H9 (cell line): ENCODE data around the gene NCOR1. TPM values are rescaled to one million over a fixed set of nuclear protein-coding genes. Genes with fewer than 3 reads are reported as not detected.

Experiments used
- DNase-seq: peaks from one replicate; pipeline ENCODE4 v3.0.0-alpha.2; 2017
- H2AFZ ChIP-seq: one replicate; pipeline ENCODE4 v1.6.1; 2013; ENCODE audit warnings: mild to moderate bottlenecking, low read length, control low read depth, moderate library complexity
- H2AK5ac ChIP-seq: 2 replicates; pipeline ENCODE4 v1.6.1; 2013; ENCODE audit warnings: low read length, control low read depth, mixed read lengths; ENCODE audit not compliant: insufficient read length
- H2BK120ac ChIP-seq: one replicate; pipeline ENCODE4 v1.6.1; 2013; ENCODE audit warnings: low read depth, mild to moderate bottlenecking, low read length, control low read depth, inconsistent platforms; ENCODE audit not compliant: poor library complexity, severe bottlenecking
- H2BK12ac ChIP-seq: 2 replicates; pipeline ENCODE4 v1.6.1; 2013; ENCODE audit warnings: low read length, control low read depth, mixed read lengths, low read depth; ENCODE audit not compliant: insufficient read length
- H2BK15ac ChIP-seq: 2 replicates; pipeline ENCODE4 v1.6.1; 2013; ENCODE audit warnings: low read depth, low read length, control low read depth
- H2BK20ac ChIP-seq: one replicate; pipeline ENCODE4 v1.6.1; 2013; ENCODE audit warnings: low read depth, mild to moderate bottlenecking, low read length, control low read depth, inconsistent platforms; ENCODE audit not compliant: poor library complexity, severe bottlenecking
- H2BK5ac ChIP-seq: 2 replicates; pipeline ENCODE4 v1.6.1; 2013; ENCODE audit warnings: low read length, control low read depth, mixed read lengths; ENCODE audit not compliant: insufficient read length
- H3K14ac ChIP-seq: 2 replicates; pipeline ENCODE4 v1.6.1; 2013; ENCODE audit warnings: low read length, control low read depth; ENCODE audit not compliant: insufficient read depth
- H3K18ac ChIP-seq: 2 replicates; pipeline ENCODE4 v1.6.1; 2013; ENCODE audit warnings: low read depth, mild to moderate bottlenecking, mixed read lengths, low read length, control low read depth; ENCODE audit not compliant: insufficient read length
- H3K23ac ChIP-seq: 2 replicates; pipeline ENCODE4 v1.6.1; 2013; ENCODE audit warnings: low read length, control low read depth, mixed read lengths, low read depth; ENCODE audit not compliant: insufficient read length
- H3K23me2 ChIP-seq: 2 replicates; pipeline ENCODE4 v1.6.1; 2013; ENCODE audit warnings: low read depth, mild to moderate bottlenecking, mixed read lengths, low read length, control low read depth; ENCODE audit not compliant: insufficient read length, poor library complexity, severe bottlenecking
- H3K27ac ChIP-seq: 2 replicates; pipeline ENCODE4 v1.5.1; 2013; ENCODE audit warnings: low read length, control low read depth, mixed read lengths, low read depth; ENCODE audit not compliant: insufficient read length
- H3K27me3 ChIP-seq: 2 replicates; pipeline ENCODE4 v1.6.1; 2013; ENCODE audit warnings: low read length, control low read depth, inconsistent platforms; ENCODE audit not compliant: insufficient read depth
- H3K4ac ChIP-seq: 2 replicates; pipeline ENCODE4 v1.6.1; 2013; ENCODE audit warnings: low read depth, mild to moderate bottlenecking, control low read depth, inconsistent platforms, low read length, moderate library complexity
- H3K4me1 ChIP-seq: 2 replicates; pipeline ENCODE4 v1.6.1; 2013; ENCODE audit warnings: low read length, control low read depth, inconsistent platforms; ENCODE audit not compliant: insufficient read depth
- H3K4me2 ChIP-seq: 2 replicates; pipeline ENCODE4 v1.6.1; 2013; ENCODE audit warnings: low read length, control low read depth, mixed read lengths; ENCODE audit not compliant: insufficient read length, insufficient read depth
- H3K56ac ChIP-seq: 2 replicates; pipeline ENCODE4 v1.6.1; 2013; ENCODE audit warnings: low read depth, mild to moderate bottlenecking, mixed read lengths, low read length, control low read depth; ENCODE audit not compliant: insufficient read length
- H3K79me1 ChIP-seq: 2 replicates; pipeline ENCODE4 v1.6.1; 2013; ENCODE audit warnings: low read depth, mild to moderate bottlenecking, moderate library complexity, low read length, control low read depth, inconsistent platforms; ENCODE audit not compliant: insufficient read depth, poor library complexity, severe bottlenecking
- H3K79me2 ChIP-seq: 2 replicates; pipeline ENCODE4 v1.6.1; 2013; ENCODE audit warnings: low read length, control low read depth, inconsistent platforms; ENCODE audit not compliant: insufficient read depth
- H3K9ac ChIP-seq: 2 replicates; pipeline ENCODE4 v1.6.1; 2013; ENCODE audit warnings: low read length, control low read depth, mixed read lengths; ENCODE audit not compliant: insufficient read length; ENCODE audit errors: extremely low read depth
- H3K9me3 ChIP-seq: one replicate; pipeline ENCODE4 v1.6.1; 2013; ENCODE audit warnings: low read depth, low read length, inconsistent platforms; ENCODE audit not compliant: control insufficient read depth
- H3T11ph ChIP-seq: one replicate; pipeline ENCODE4 v1.6.1; 2013; ENCODE audit warnings: mild to moderate bottlenecking, low read length, control low read depth, inconsistent platforms
- H4K20me1 ChIP-seq: one replicate; pipeline ENCODE4 v1.6.1; 2013; ENCODE audit not compliant: control insufficient read depth, insufficient read length, insufficient read depth
- H4K5ac ChIP-seq: 2 replicates; pipeline ENCODE4 v1.6.1; 2013; ENCODE audit warnings: low read depth, mild to moderate bottlenecking, mixed read lengths, low read length, control low read depth; ENCODE audit not compliant: insufficient read length
- H4K8ac ChIP-seq: replicated peaks from 2 replicates; pipeline ENCODE4 v1.6.1; 2013; ENCODE audit warnings: low read length, control low read depth, mixed read lengths, low read depth; ENCODE audit not compliant: insufficient read length
- H4K91ac ChIP-seq: 2 replicates; pipeline ENCODE4 v1.6.1; 2013; ENCODE audit warnings: low read depth, mild to moderate bottlenecking, moderate library complexity, mixed read lengths, low read length, control low read depth; ENCODE audit not compliant: insufficient read length
- H3K27ac Mint-ChIP-seq, 3 experiments: 2 replicates in 2 of 3; 3 replicates in 1 of 3; pipeline ENCODE4 v1.8.0; 2020 to 2021; ENCODE audit warnings: mixed read lengths in 3 of 3, mild to moderate bottlenecking in 1 of 3, moderate library complexity in 1 of 3
- H3K27me3 Mint-ChIP-seq: 2 replicates; pipeline ENCODE4 v1.8.0; 2021; ENCODE audit warnings: low read depth, mild to moderate bottlenecking, moderate library complexity, mixed read lengths
- H3K36me3 Mint-ChIP-seq, 3 experiments: 2 replicates in 2 of 3; 3 replicates in 1 of 3; pipeline ENCODE4 v1.8.0; 2020 to 2021; ENCODE audit warnings: low read depth in 3 of 3, mixed read lengths in 3 of 3; ENCODE audit not compliant: insufficient read depth in 1 of 3
- H3K4me1 Mint-ChIP-seq, 2 experiments: 2 replicates each; pipeline ENCODE4 v1.8.0; 2020; ENCODE audit warnings: mixed read lengths in 2 of 2
- H3K4me3 Mint-ChIP-seq, 2 experiments: 2 replicates in 1 of 2; 3 replicates in 1 of 2; pipeline ENCODE4 v1.8.0; 2020 to 2021; ENCODE audit warnings: mild to moderate bottlenecking in 2 of 2, mixed read lengths in 2 of 2, moderate library complexity in 1 of 2
- H3K9me3 Mint-ChIP-seq, 2 experiments: 2 replicates in 1 of 2; 3 replicates in 1 of 2; pipeline ENCODE4 v1.8.0; 2020; ENCODE audit warnings: mild to moderate bottlenecking in 2 of 2, mixed read lengths in 2 of 2, moderate library complexity in 1 of 2
- CTCF ChIP-seq: fragments of 200-600 bp; sonication (generic); conservative IDR thresholded peaks from 3 replicates; pipeline ENCODE4 v1.8.0; 2021; ENCODE audit warnings: antibody characterized with exemption, mild to moderate bottlenecking
- WGBS: extraction: QIAGEN DNeasy Blood & Tissue Kit; methylation state at CpG from one replicate; pipeline ENCODE4 v1.1.7; 2013; ENCODE audit warnings: missing lambda C conversion rate, low lambda C conversion rate, mixed read lengths; ENCODE audit not compliant: insufficient read length; ENCODE audit errors: extremely low coverage; 5-methylcytosine and 5-hydroxymethylcytosine counted together
- total RNA-seq: library from RNA; stranded (reverse); gene quantifications from 2 replicates; pipeline ENCODE4 v1.2.1, GENCODE V29; 2021

NCOR1 gene
- total RNA-seq, 1 experiment from 2014 or later = 119 TPM

GRCh38 chr17:16259926-16260325, 44.6 kb upstream of the NCOR1 start:
- Mint-ChIP-seq H3K27me3 (no peaks in the 10 kb centered on the region), H3K4me3 (no peak overlapping the region), H3K36me3 (peaks cover 0 to 2% (median 0%) of the 10 kb centered on the region in 3 experiments; a peak in 2 of 7 replicates), H3K27ac (no peak overlapping the region), H3K4me1 (peaks cover 11% of the 10 kb centered on the region in 2 experiments), H3K9me3 (no peaks in the 10 kb centered on the region; a peak in 2 of 5 replicates)
- Histone ChIP-seq H3K79me2 (no peaks in the 10 kb centered on the region), H2BK15ac (no peak overlapping the region), H3K27me3 (no peaks in the 10 kb centered on the region), H3K56ac (no peak overlapping the region), H4K8ac (no peak overlapping the region), H2BK20ac (no peak overlapping the region), H4K20me1 (no peaks in the 10 kb centered on the region), H2BK12ac (no peak overlapping the region), H2BK120ac (no peak overlapping the region), H3K14ac (no peak overlapping the region), H4K5ac (no peak overlapping the region), H3K79me1 (no peaks in the 10 kb centered on the region), H3T11ph (no peak overlapping the region), H3K18ac (no peak overlapping the region), H3K27ac (no peak overlapping the region), H2AFZ (no peak overlapping the region), H3K4me2 (no peak overlapping the region), H3K23ac (no peak overlapping the region), H3K23me2 (no peaks in the 10 kb centered on the region), H3K4ac (no peak overlapping the region), H3K4me1 (peaks cover 7% of the 10 kb centered on the region), H3K9me3 (no peaks in the 10 kb centered on the region), H3K9ac (no peak overlapping the region), H2BK5ac (no peak overlapping the region), H4K91ac (no peak overlapping the region), H2AK5ac (no peak overlapping the region)
- TF ChIP-seq CTCF = no peak
- DNase-seq = no peak
- WGBS = no CpG with 5 or more reads among the region's 6 CpGs
